SK-N-DZ (cell line): Measurements from ENCODE around the gene CCDC57.
A peak's percentile ranks its signal among the peaks of the same experiment; 100 is the strongest.

Experiments used
- DNase-seq: peaks from one replicate; pipeline ENCODE4 v3.0.0-alpha.2; 2015; ENCODE audit warnings: low spot score

CCDC57 gene

GRCh38 chr17:82127315-82127595 lies 85.4 kb downstream of the CCDC57 start:
- DNase-seq: no peak

- DNase-seq: no peak
Observed at GRCh38 chr17:82126556-82127314, 85.9 kb downstream of the CCDC57 start.

GRCh38 chr17:82124101-82124500 lies 88.5 kb downstream of the CCDC57 start:
- DNase-seq: no peak

GRCh38 chr17:82121660-82122629 lies 90.7 kb downstream of the CCDC57 start:
- DNase-seq: peak; percentile 70

- peak; percentile 41 for DNase-seq
Observed at GRCh38 chr17:82121246-82121645, 91.4 kb downstream of the CCDC57 start.

GRCh38 chr17:82120148-82120547 lies 92.5 kb downstream of the CCDC57 start:
- no peak for DNase-seq

GRCh38 chr17:82118815-82119380 lies 93.7 kb downstream of the CCDC57 start:
- DNase-seq: no peak

- no peak for DNase-seq
Observed at GRCh38 chr17:82118168-82118814, 94.4 kb downstream of the CCDC57 start.

- DNase-seq: no peak
Observed at GRCh38 chr17:82117139-82118090, 95.2 kb downstream of the CCDC57 start.

- DNase-seq: no peak
Observed at GRCh38 chr17:82116246-82116645, 96.4 kb downstream of the CCDC57 start.

GRCh38 chr17:82114872-82115271 lies 97.8 kb downstream of the CCDC57 start:
- DNase-seq: no peak

- no peak for DNase-seq
Observed at GRCh38 chr17:82114447-82114846, 98.2 kb downstream of the CCDC57 start.

- DNase-seq: no peak
Observed at GRCh38 chr17:82113941-82114340, 98.7 kb downstream of the CCDC57 start.

GRCh38 chr17:82113422-82113821 lies 99.2 kb downstream of the CCDC57 start:
- DNase-seq: no peak

GRCh38 chr17:82112914-82113311 lies 99.7 kb downstream of the CCDC57 start:
- no peak for DNase-seq

- no peak for DNase-seq
Observed at GRCh38 chr17:82112181-82112913, 100.3 kb downstream of the CCDC57 start.

GRCh38 chr17:82110298-82110697 lies 102.3 kb downstream of the CCDC57 start:
- no peak for DNase-seq

GRCh38 chr17:82108961-82109475 lies 103.6 kb downstream of the CCDC57 start:
- DNase-seq: no peak

GRCh38 chr17:82108496-82108945 lies 104.1 kb downstream of the CCDC57 start:
- DNase-seq: no peak

GRCh38 chr17:82108038-82108437 lies 104.6 kb downstream of the CCDC57 start:
- DNase-seq: no peak
